Neural cell (in vitro differentiated cells): ENCODE results near the gene SLC6A3. TPM values are rescaled to one million over a fixed set of nuclear protein-coding genes. Genes with fewer than 3 reads are reported as not detected.
"Not testable (repeated sequence)": the region's sequence is repeated elsewhere in the genome, so short reads cannot be mapped to it uniquely, and the experiment has no call there.

Source experiments
- H2AFZ ChIP-seq: fragments of 200-600, 300-800 bp; sonication (generic), shearing (Covaris generic); 2 replicates; pipeline ENCODE4 v1.6.0; 2014; ENCODE audit warnings: low read depth, mild to moderate bottlenecking, antibody characterized with exemption, low read length, moderate library complexity
- H3F3A ChIP-seq: fragments of 200-600 bp; shearing (Covaris generic); 2 replicates; pipeline ENCODE4 v1.6.1; 2016; ENCODE audit warnings: mild to moderate bottlenecking, moderate library complexity, mixed read lengths, antibody characterized with exemption, low read length; ENCODE audit not compliant: insufficient read depth, poor library complexity, severe bottlenecking
- H3K27ac ChIP-seq: fragments of 200-600, 300-800 bp; sonication (generic), shearing (Covaris generic); 2 replicates; pipeline ENCODE4 v1.5.1; 2014; ENCODE audit warnings: mild to moderate bottlenecking, low read length, moderate library complexity
- H3K27me3 ChIP-seq: fragments of 300-800, 200-600 bp; sonication (generic), shearing (Covaris generic); 2 replicates; pipeline ENCODE4 v1.6.0; 2014; ENCODE audit warnings: mild to moderate bottlenecking, low read depth, low read length, moderate library complexity; ENCODE audit not compliant: insufficient read depth
- H3K36me3 ChIP-seq: fragments of 300-800, 200-600 bp; sonication (generic), shearing (Covaris generic); 2 replicates; pipeline ENCODE4 v1.5.1; 2014; ENCODE audit warnings: mild to moderate bottlenecking, antibody characterized with exemption, low read length, moderate library complexity; ENCODE audit not compliant: insufficient read depth
- H3K4me2 ChIP-seq: fragments of 300-800, 200-600 bp; sonication (generic), shearing (Covaris generic); 2 replicates; pipeline ENCODE4 v1.6.0; 2014; ENCODE audit warnings: mild to moderate bottlenecking, low read length
- H3K4me3 ChIP-seq: fragments of 300-800, 200-600 bp; sonication (generic), shearing (Covaris generic); 2 replicates; pipeline ENCODE4 v1.5.1; 2014; ENCODE audit warnings: mild to moderate bottlenecking, low read length, moderate library complexity
- H3K79me2 ChIP-seq: fragments of 200-600 bp; shearing (Covaris generic); replicated peaks from 2 replicates; pipeline ENCODE4 v1.6.0; 2014; ENCODE audit warnings: mild to moderate bottlenecking, low read length, moderate library complexity; ENCODE audit not compliant: insufficient read depth
- H3K9ac ChIP-seq: fragments of 300-800, 200-600 bp; sonication (generic), shearing (Covaris generic); 2 replicates; pipeline ENCODE4 v1.6.1; 2016; ENCODE audit warnings: mild to moderate bottlenecking, low read length, mixed read lengths
- H3K9me2 ChIP-seq: fragments of 200-600 bp; shearing (Covaris generic); 2 replicates; pipeline ENCODE4 v1.6.1; 2016; ENCODE audit warnings: mild to moderate bottlenecking, low read length, mixed read lengths; ENCODE audit not compliant: insufficient read depth
- H3K9me3 ChIP-seq: fragments of 200-600, 300-800 bp; sonication (generic), shearing (Covaris generic); 2 replicates; pipeline ENCODE4 v1.6.1; 2016; ENCODE audit warnings: mild to moderate bottlenecking, mixed run types, low read length, moderate library complexity, mixed read lengths
- H4K20me1 ChIP-seq: fragments of 200-600 bp; shearing (Covaris generic); 2 replicates; pipeline ENCODE4 v1.6.1; 2016; ENCODE audit warnings: mild to moderate bottlenecking, mixed run types; ENCODE audit not compliant: insufficient read depth
- EP300 ChIP-seq: fragments of 450-650 bp; conservative IDR thresholded peaks from 2 replicates; pipeline ENCODE4 v1.6.1; 2014; ENCODE audit warnings: antibody characterized with exemption, mild to moderate bottlenecking, moderate library complexity; ENCODE audit not compliant: poor library complexity, severe bottlenecking
- EZH2 ChIP-seq: fragments of 200-600, 300-800 bp; shearing (Covaris generic), sonication (generic); IDR thresholded peaks from 2 replicates; pipeline ENCODE4 v1.6.1; 2014; ENCODE audit warnings: antibody characterized with exemption, low read length, borderline replicate concordance, mild to moderate bottlenecking; ENCODE audit not compliant: insufficient read depth, poor library complexity, severe bottlenecking
- MXI1 ChIP-seq: fragments of 450-650 bp; conservative IDR thresholded peaks from 2 replicates; pipeline ENCODE4 v1.6.1; 2014; ENCODE audit warnings: antibody characterized with exemption, mild to moderate bottlenecking; ENCODE audit not compliant: poor library complexity, severe bottlenecking
- POLR2AphosphoS5 ChIP-seq: IDR thresholded peaks from 2 replicates; pipeline ENCODE4 v1.6.1; 2012
- RAD21 ChIP-seq: fragments of 450-650 bp; conservative IDR thresholded peaks from 2 replicates; pipeline ENCODE4 v1.6.1; 2014; ENCODE audit warnings: antibody characterized with exemption, mild to moderate bottlenecking, moderate library complexity
- SMC3 ChIP-seq: fragments of 450-650 bp; conservative IDR thresholded peaks from 2 replicates; pipeline ENCODE4 v1.6.1; 2014; ENCODE audit warnings: antibody characterized with exemption, mild to moderate bottlenecking, moderate library complexity; ENCODE audit not compliant: poor library complexity
- TAF1 ChIP-seq: IDR thresholded peaks from 2 replicates; pipeline ENCODE4 v1.6.1; 2012; ENCODE audit warnings: low read depth
- polyA plus RNA-seq: library from polyadenylated mRNA; depleted of rRNA; stranded (reverse); fragments of >200 nt; gene quantifications from 2 replicates; pipeline ENCODE4 v1.2.3, GENCODE V29; 2014
- TF ChIP-seq, protein P1 (sequence below): IDR thresholded peaks from 2 replicates; pipeline ENCODE4 v1.6.1; 2012; ENCODE audit warnings: borderline replicate concordance
- TF ChIP-seq, protein P2 (sequence below): fragments of 450-650 bp; IDR thresholded peaks from 2 replicates; pipeline ENCODE4 v1.5.1; 2014; ENCODE audit warnings: antibody characterized with exemption, mild to moderate bottlenecking, moderate library complexity; ENCODE audit not compliant: poor library complexity, severe bottlenecking

The SLC6A3 gene
- polyA plus RNA-seq, 1 donor from 2014 or later: 0.77 TPM

DNA sequence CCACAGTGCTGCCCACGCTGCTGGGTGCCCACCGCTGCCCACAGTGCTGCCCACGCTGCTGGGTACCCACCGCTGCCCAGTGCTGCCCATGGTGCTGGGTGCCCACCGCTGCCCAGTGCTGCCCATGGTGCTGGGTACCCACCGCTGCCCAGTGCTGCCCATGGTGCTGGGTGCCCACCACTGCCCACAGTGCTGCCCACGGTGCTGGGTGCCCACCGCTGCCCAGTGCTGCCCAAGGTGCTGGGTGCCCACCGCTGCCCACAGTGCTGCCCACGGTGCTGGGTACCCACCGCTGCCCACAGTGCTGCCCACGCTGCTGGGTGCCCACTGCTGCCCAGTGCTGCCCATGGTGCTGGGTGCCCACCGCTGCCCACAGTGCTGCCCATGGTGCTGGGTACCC is 22.7 kb downstream of the SLC6A3 start:
- not testable (repeated sequence) for H3K36me3 ChIP-seq, H2AFZ ChIP-seq, H3K9me2 ChIP-seq, H3K9ac ChIP-seq, H3K4me3 ChIP-seq, H3F3A ChIP-seq, H4K20me1 ChIP-seq, H3K79me2 ChIP-seq, H3K9me3 ChIP-seq, H3K27ac ChIP-seq, H3K4me2 ChIP-seq, H3K27me3 ChIP-seq

DNA sequence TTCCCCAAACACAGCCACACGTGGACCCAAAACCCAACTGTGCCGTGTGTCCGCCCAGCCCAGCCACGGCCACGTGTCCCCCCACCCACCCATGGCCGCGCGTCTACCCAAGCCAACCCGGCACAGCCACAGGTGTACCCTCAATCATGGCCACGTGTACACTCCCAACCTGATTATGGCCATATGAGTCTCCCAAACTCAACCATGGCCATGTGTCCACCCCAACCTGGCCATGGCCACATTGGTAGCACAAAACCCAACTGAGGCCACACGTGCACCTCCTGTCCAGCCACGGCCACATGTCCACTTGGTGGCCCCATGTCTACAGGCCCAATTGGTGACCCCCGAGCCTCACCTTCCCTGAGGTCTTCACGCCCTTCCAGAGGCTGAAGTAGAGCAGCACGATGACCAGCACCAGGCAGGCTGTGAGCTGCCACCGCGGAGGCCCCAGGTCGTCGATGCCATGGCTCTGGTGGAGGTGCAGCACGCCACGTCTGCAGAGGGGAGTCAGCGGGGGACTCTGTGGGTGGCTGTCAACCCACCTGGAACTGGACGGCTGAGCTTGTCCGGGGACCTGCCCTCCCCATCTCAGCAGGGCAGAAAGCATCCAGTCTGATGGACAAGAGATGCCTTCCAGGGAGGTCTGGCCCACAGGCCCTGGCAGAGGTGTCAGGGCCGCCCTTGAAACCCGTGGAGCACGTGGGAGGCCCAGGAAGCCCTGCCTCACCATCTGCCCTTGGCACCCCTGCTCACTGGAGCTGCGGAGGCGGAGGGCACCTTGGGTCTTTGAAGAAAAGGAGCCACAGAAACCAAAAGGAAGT is 23.5 kb downstream of the SLC6A3 start:
- no peak overlapping the region for H3K9ac ChIP-seq
- TF ChIP-seq MXI1 (no peak), TAF1 (no peak), RAD21 (no peak), SMC3 (no peak), EZH2 (no peak), POLR2AphosphoS5 (no peak)
- TF ChIP-seq, protein P1, sequence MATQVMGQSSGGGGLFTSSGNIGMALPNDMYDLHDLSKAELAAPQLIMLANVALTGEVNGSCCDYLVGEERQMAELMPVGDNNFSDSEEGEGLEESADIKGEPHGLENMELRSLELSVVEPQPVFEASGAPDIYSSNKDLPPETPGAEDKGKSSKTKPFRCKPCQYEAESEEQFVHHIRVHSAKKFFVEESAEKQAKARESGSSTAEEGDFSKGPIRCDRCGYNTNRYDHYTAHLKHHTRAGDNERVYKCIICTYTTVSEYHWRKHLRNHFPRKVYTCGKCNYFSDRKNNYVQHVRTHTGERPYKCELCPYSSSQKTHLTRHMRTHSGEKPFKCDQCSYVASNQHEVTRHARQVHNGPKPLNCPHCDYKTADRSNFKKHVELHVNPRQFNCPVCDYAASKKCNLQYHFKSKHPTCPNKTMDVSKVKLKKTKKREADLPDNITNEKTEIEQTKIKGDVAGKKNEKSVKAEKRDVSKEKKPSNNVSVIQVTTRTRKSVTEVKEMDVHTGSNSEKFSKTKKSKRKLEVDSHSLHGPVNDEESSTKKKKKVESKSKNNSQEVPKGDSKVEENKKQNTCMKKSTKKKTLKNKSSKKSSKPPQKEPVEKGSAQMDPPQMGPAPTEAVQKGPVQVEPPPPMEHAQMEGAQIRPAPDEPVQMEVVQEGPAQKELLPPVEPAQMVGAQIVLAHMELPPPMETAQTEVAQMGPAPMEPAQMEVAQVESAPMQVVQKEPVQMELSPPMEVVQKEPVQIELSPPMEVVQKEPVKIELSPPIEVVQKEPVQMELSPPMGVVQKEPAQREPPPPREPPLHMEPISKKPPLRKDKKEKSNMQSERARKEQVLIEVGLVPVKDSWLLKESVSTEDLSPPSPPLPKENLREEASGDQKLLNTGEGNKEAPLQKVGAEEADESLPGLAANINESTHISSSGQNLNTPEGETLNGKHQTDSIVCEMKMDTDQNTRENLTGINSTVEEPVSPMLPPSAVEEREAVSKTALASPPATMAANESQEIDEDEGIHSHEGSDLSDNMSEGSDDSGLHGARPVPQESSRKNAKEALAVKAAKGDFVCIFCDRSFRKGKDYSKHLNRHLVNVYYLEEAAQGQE: no peak

DNA sequence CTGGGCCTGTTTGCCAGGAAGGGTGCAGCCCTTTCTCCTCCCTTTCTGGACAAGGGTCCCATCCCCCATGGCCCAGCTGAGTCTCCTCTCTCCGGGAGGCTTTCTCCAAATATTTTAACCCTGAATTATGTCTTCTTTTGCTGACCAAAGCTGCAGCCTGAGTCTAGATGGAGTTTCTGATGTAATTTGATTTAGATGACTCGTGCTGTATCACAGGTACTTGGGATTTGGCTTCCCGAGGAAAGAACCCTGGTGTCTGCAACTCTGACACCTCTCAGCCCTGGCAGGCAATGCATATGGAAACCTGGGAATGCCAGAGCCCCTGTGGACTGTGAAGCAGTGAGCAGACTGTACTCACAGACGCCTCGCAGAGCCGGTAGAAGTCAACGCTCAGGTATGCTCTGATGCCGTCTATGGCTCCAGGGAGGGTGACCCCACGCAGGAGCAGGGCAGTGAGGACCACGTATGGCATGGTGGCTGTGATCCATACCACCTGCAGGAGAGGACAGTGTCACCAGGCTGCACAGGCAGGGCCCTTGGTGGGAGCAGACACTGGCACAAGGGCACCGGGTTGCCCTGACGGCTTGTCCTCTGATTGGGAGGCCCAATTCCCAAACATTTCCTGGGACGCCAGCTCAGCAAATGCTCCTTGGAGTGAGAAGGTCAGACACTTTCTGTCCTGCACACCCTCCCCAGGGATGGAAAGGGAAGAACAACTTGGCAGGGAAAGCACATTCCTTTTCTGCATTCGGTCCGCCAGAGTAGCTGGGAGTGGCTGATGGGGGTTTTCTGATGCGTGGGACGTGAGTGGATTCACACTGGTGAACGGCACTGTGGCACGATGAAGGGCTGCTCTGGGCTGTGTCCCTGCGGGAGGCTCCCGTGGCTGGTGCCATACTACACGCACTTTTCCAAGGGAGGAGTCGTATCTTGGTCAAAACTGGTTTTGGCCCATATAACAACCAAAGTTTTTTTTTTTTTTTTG is 24.7 kb downstream of the SLC6A3 start:
- no peaks in the 10 kb centered on the region for H3K9me2 ChIP-seq
- TF ChIP-seq, protein P1: no peak
- TF ChIP-seq RAD21: no peak
- TF ChIP-seq, protein P2, sequence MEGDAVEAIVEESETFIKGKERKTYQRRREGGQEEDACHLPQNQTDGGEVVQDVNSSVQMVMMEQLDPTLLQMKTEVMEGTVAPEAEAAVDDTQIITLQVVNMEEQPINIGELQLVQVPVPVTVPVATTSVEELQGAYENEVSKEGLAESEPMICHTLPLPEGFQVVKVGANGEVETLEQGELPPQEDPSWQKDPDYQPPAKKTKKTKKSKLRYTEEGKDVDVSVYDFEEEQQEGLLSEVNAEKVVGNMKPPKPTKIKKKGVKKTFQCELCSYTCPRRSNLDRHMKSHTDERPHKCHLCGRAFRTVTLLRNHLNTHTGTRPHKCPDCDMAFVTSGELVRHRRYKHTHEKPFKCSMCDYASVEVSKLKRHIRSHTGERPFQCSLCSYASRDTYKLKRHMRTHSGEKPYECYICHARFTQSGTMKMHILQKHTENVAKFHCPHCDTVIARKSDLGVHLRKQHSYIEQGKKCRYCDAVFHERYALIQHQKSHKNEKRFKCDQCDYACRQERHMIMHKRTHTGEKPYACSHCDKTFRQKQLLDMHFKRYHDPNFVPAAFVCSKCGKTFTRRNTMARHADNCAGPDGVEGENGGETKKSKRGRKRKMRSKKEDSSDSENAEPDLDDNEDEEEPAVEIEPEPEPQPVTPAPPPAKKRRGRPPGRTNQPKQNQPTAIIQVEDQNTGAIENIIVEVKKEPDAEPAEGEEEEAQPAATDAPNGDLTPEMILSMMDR: no peak
- TF ChIP-seq SMC3: no peak
- TF ChIP-seq EP300: no peak
- no peak for TF ChIP-seq POLR2AphosphoS5
- H3F3A ChIP-seq: no peaks in the 10 kb centered on the region
- H3K4me2 ChIP-seq: no peak overlapping the region
- no peaks in the 10 kb centered on the region for H3K79me2 ChIP-seq
- no peaks in the 10 kb centered on the region for H3K9me3 ChIP-seq
- H2AFZ ChIP-seq: no peak overlapping the region
- H3K9ac ChIP-seq: no peak overlapping the region
- H3K4me3 ChIP-seq: no peak overlapping the region
- no peak overlapping the region for H3K27ac ChIP-seq
- no peaks in the 10 kb centered on the region for H3K27me3 ChIP-seq
- no peaks in the 10 kb centered on the region for H4K20me1 ChIP-seq
- no peaks in the 10 kb centered on the region for H3K36me3 ChIP-seq

More for the DNA sequence above, 23.5 kb downstream of the SLC6A3 start:
- peaks cover 1% of the 10 kb centered on the region for H3K9me3 ChIP-seq
- H3K4me3 ChIP-seq: no peak overlapping the region
- H3K36me3 ChIP-seq: no peaks in the 10 kb centered on the region
- no peaks in the 10 kb centered on the region for H3F3A ChIP-seq
- H3K4me2 ChIP-seq: no peak overlapping the region
- no peaks in the 10 kb centered on the region for H3K27me3 ChIP-seq
- H4K20me1 ChIP-seq: no peaks in the 10 kb centered on the region
- H3K79me2 ChIP-seq: no peaks in the 10 kb centered on the region
- H2AFZ ChIP-seq: no peak overlapping the region
- no peaks in the 10 kb centered on the region for H3K9me2 ChIP-seq
- H3K27ac ChIP-seq: no peak overlapping the region
